Large intestine (tissue), 3 donors: ENCODE data around the gene ZFP36L2. TPM values are rescaled to one million over a fixed set of nuclear protein-coding genes. Genes with fewer than 3 reads are reported as not detected.

ENCODE experiments used
- DNase-seq, 2 donors: peaks; one replicate each; pipeline versions ENCODE4 v3.0.0 to v3.0.0-alpha.2; 2013
- H3K27ac ChIP-seq: one replicate; pipeline ENCODE4 v1.5.1; 2013; ENCODE audit warnings: low read length
- H3K27me3 ChIP-seq: 2 replicates; pipeline ENCODE4 v1.6.1; 2013; ENCODE audit warnings: low read length; ENCODE audit not compliant: control insufficient read depth, insufficient read depth
- H3K36me3 ChIP-seq: 2 replicates; pipeline ENCODE4 v1.6.1; 2013; ENCODE audit warnings: low read length; ENCODE audit not compliant: control insufficient read depth, insufficient read depth
- H3K4me1 ChIP-seq: one replicate; pipeline ENCODE4 v1.6.1; 2013; ENCODE audit warnings: low read length; ENCODE audit not compliant: control insufficient read depth, insufficient read depth
- H3K4me3 ChIP-seq: one replicate; pipeline ENCODE4 v1.5.1; 2013; ENCODE audit warnings: low read length
- H3K9me3 ChIP-seq: one replicate; pipeline ENCODE4 v1.6.1; 2013; ENCODE audit warnings: mild to moderate bottlenecking, low read depth, low read length, moderate library complexity; ENCODE audit not compliant: control insufficient read depth
- WGBS: methylation state at CpG from one replicate; pipeline ENCODE4 v1.1.5; 2013; ENCODE audit warnings: low lambda C conversion rate; ENCODE audit not compliant: insufficient coverage; 5-methylcytosine and 5-hydroxymethylcytosine counted together
- polyA plus RNA-seq: library from polyadenylated mRNA; unstranded; fragments of 120-200 nt; gene quantifications from one replicate; pipeline ENCODE4 v1.2.1, GENCODE V29; 2013

The ZFP36L2 gene
- polyA plus RNA-seq, 1 donor: 279 TPM

GRCh38 chr2:43251171-43251731 lies 24.8 kb upstream of the ZFP36L2 start:
- Histone ChIP-seq H3K4me1 (peaks cover 10% of the 10 kb centered on the region), H3K9me3 (no peaks in the 10 kb centered on the region), H3K27ac (peak overlapping the region; percentile 77), H3K27me3 (no peaks in the 10 kb centered on the region), H3K4me3 (no peak overlapping the region), H3K36me3 (peaks cover 2% of the 10 kb centered on the region)
- peak in 1 of 2 donors; percentile 60 for DNase-seq
- whole genome bisulfite sequencing: no CpG with 5 or more reads among the region's 5 CpGs

DNA sequence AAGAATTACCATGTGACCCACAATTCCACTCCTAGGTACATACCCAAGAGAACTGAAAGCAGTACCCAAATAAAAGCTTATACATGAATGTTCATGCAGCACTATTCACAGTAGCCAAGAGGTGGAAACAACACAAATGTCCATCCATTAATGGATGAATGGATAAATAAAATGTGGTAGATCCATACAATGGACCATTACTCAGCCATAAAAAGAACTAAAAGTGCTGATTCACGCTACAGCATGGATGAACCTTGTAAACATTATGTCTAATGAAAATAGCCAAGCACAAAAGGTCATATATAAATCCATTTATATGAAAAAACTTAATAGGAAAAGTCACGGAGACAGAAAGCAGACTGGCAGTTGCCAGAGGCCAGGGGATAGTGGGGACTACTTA lies 23.6 kb upstream of the ZFP36L2 start:
- Histone ChIP-seq H3K9me3 (no peaks in the 10 kb centered on the region), H3K4me1 (no peaks in the 10 kb centered on the region), H3K27me3 (no peaks in the 10 kb centered on the region), H3K4me3 (no peak overlapping the region), H3K27ac (peak overlapping the region; percentile 77), H3K36me3 (peaks cover 2% of the 10 kb centered on the region)
- DNase-seq: no peak
- WGBS: no CpG with 5 or more reads among the region's 2 CpGs

DNA sequence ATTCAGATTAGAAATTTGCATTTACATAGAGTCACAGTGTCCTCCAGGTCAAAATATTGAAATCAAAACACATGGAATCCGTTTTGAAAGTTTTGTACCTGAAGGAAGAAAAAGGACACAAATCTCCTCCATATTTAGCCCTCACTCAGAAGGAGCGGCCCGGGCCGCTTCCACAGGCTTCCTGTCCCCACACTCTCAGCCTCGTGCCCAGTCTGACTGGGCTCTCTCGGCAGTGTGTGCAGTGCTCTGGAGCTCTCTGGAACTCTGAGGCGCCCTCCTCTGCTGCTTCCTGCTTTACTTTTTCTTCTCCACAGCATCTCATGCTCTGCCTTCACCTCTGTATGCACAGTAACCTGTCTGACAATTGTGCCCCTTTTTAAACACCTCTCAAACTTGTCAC lies 22.2 kb upstream of the ZFP36L2 start:
- Histone ChIP-seq H3K4me1 (no peaks in the 10 kb centered on the region), H3K9me3 (no peaks in the 10 kb centered on the region), H3K4me3 (no peak overlapping the region), H3K27ac (no peak overlapping the region), H3K27me3 (no peaks in the 10 kb centered on the region), H3K36me3 (peaks cover 5% of the 10 kb centered on the region)
- no CpG with 5 or more reads among the region's 7 CpGs for WGBS
- DNase-seq: no peak

GRCh38 chr2:43246641-43247040 lies 20.2 kb upstream of the ZFP36L2 start:
- Histone ChIP-seq H3K9me3 (no peaks in the 10 kb centered on the region), H3K4me3 (no peak overlapping the region), H3K27me3 (no peaks in the 10 kb centered on the region), H3K27ac (no peak overlapping the region), H3K4me1 (no peaks in the 10 kb centered on the region), H3K36me3 (peaks cover 5% of the 10 kb centered on the region)
- 80% methylated on average over 1 of the region's 3 CpGs for WGBS
- DNase-seq: no peak

GRCh38 chr2:43241558-43241957 lies 15.2 kb upstream of the ZFP36L2 start:
- no peaks in the 10 kb centered on the region for H3K9me3 ChIP-seq
- no CpG with 5 or more reads among the region's 10 CpGs for WGBS
- DNase-seq: no peak
- no peak overlapping the region for H3K27ac ChIP-seq
- H3K36me3 ChIP-seq: peaks cover 3% of the 10 kb centered on the region
- H3K4me3 ChIP-seq: no peak overlapping the region
- H3K4me1 ChIP-seq: no peaks in the 10 kb centered on the region
- H3K27me3 ChIP-seq: no peaks in the 10 kb centered on the region

DNA sequence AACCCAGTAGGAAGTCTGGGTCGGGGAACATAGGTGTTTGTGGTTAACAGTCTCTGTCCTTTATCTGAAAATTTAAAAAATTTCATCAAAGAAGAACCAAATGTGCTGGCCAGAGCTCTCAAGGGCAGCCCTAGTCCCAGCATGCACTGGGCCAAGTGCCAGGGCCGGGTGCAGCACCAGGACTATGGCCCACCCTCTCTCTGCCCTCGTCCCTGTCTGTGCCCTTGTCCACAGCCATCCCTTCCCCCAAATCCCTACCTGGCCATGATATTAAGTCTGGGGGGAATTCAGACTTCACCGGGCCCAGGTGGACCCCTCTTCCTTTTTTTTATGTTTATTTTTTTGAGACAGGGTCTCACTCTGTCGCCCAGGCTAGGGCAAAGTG lies 14.4 kb upstream of the ZFP36L2 start:
- no CpG with 5 or more reads among the region's 5 CpGs for WGBS
- Histone ChIP-seq H3K9me3 (no peaks in the 10 kb centered on the region), H3K27ac (no peak overlapping the region), H3K4me1 (no peaks in the 10 kb centered on the region), H3K4me3 (no peak overlapping the region), H3K27me3 (no peaks in the 10 kb centered on the region), H3K36me3 (peaks cover 3% of the 10 kb centered on the region)
- DNase-seq: no peak

GRCh38 chr2:43239981-43240765 lies 13.8 kb upstream of the ZFP36L2 start:
- no peaks in the 10 kb centered on the region for H3K27me3 ChIP-seq
- H3K36me3 ChIP-seq: peaks cover 3% of the 10 kb centered on the region
- H3K9me3 ChIP-seq: no peaks in the 10 kb centered on the region
- no peak for DNase-seq
- H3K4me3 ChIP-seq: no peak overlapping the region
- H3K27ac ChIP-seq: peak overlapping the region; percentile 24
- no peaks in the 10 kb centered on the region for H3K4me1 ChIP-seq
- WGBS: 100% methylated on average over 2 of the region's 13 CpGs

DNA sequence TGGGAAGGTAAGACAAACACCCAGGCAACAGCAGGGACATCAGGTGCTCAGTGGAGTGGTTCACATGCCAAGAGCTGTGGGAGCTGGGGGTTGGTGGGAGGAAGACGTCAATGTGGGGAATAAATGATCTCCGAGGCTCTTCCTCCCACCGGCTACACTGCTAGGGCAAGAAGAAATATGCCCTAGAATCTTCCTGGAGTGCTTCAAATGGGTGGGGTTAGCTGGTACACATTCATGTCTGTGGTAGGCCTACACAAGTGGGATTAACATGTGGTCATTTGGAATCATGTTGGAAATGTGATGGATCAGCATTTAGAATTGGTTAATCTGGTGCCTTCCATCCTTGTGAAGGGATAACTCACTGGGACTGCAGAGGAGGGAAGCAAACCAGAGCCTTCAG lies 12.4 kb upstream of the ZFP36L2 start:
- DNase-seq: no peak
- Histone ChIP-seq H3K27me3 (no peaks in the 10 kb centered on the region), H3K36me3 (no peaks in the 10 kb centered on the region), H3K9me3 (no peaks in the 10 kb centered on the region), H3K4me3 (no peak overlapping the region), H3K27ac (no peak overlapping the region), H3K4me1 (no peaks in the 10 kb centered on the region)
- no CpG with 5 or more reads among the region's 3 CpGs for WGBS

GRCh38 chr2:43238176-43238575 lies 11.8 kb upstream of the ZFP36L2 start:
- Histone ChIP-seq H3K4me3 (no peak overlapping the region), H3K9me3 (no peaks in the 10 kb centered on the region), H3K27ac (no peak overlapping the region), H3K36me3 (no peaks in the 10 kb centered on the region), H3K4me1 (no peaks in the 10 kb centered on the region), H3K27me3 (no peaks in the 10 kb centered on the region)
- DNase-seq: no peak

- WGBS: 100% methylated on average over 1 of the region's 9 CpGs
These were observed 7.1 kb upstream of the ZFP36L2 start for GRCh38 chr2:43233218-43234212.

More at GRCh38 chr2:43233218-43234212, 7.1 kb upstream of the ZFP36L2 start:
- peaks cover 18% of the 10 kb centered on the region for H3K4me1 ChIP-seq
- peaks cover 6% of the 10 kb centered on the region for H3K36me3 ChIP-seq
- H3K27me3 ChIP-seq: no peaks in the 10 kb centered on the region
- H3K9me3 ChIP-seq: no peaks in the 10 kb centered on the region
- H3K27ac ChIP-seq: no peak overlapping the region
- no peak overlapping the region for H3K4me3 ChIP-seq
- DNase-seq: no peak
